Fibroblast of skin of left quadriceps (primary cell): ENCODE data around the gene DTD2.
A peak's percentile ranks its signal among the peaks of the same experiment; 100 is the strongest.
"Not testable (repeated sequence)": the region's sequence is repeated elsewhere in the genome, so short reads cannot be mapped to it uniquely, and the experiment has no call there.

ENCODE experiments used
- DNase-seq, 2 experiments: peaks; one replicate each; pipeline ENCODE4 v3.0.0-alpha.2; 2013; ENCODE audit warnings: low read depth in 2 of 2

DTD2 gene

DNA sequence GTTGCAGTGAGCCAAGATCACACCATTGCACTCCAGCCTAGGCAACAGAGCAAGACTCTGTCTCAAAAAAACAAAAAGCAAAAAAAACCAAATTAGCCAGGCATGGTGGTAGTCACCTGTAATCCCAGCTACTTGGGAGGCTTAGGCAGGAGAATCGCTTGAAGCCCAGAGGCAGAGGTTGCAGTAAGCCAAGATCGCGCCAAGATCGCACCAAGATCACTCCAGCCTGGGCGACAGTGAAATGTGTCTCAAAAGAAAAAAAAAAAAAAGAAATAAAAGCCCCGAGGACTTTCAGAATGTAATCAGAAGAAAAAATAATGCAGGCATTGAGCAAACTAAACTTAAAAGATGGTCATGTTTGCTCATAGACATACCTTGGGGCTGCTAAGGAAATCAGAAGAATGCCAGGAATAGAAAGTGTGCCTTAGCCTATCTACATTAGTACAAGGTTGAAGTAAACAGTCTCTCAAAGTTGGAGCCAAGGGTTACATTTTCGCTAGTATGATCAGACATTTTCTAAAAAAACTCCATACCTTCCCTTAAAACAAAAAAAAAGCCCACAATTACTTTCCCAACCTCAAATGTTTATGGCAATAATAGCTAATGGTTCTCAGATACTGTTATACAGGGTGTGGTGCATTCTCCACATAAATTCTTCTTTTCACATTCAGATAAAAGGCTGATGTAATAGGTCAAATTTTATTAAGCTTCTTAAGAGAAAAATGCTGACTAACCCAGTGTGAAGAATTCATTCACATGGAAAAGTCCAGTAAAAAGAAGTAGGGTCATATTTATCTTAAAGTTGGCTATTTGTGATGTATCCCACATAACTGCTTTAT, 15.8 kb downstream of the DTD2 start:
- DNase-seq = peak; percentile 46 to 53

DNA sequence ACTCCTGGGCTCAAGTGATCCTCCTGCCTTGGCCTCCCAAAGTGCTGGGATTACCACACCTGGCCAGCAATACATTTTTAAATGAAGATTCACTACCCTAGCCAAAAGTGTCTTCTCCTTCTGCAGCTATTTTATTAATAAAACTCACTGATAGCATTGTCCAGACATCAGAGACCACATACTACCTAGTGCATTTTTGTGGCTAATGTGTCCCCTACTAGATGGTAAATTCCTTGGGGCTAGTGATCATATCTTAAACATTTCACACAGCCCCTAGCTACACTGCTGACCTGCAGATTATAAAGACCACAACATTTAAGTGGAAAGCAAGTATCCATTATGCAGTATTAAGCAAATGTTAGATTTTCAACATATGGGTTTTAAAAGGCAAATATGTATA, 17.0 kb downstream of the DTD2 start:
- DNase-seq = no peak

- no peak for DNase-seq
Measured at GRCh38 chr14:31439561-31439960, 17.7 kb downstream of the DTD2 start.

DNA sequence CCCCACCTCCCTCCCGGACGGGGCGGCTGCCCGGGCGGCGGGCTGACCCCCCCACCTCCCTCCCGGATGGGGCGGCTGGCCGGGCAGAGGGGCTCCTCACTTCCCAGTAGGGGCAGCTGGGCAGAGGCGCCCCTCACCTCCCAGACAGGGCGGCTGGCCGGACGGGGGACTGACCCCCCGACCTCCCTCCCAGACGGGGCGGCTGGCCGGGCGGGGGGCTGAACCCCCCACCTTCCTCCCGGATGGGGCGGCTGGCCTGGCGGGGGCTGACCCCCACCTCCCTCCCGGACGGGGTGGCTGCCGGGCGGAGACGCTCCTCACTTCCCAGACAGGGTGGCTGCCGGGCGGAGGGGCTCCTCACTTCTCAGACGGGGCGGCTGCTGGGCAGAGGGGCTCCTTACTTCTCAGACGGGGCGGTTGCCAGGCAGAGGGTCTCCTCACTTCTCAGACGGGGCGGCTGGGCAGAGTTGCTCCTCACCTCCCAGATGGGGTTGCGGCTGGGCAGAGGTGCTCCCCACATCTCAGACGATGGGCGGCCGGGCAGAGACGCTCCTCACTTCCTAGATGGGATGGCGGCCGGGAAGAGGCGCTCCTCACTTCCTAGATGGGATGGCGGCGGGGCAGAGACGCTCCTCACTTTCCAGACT, 20.1 kb downstream of the DTD2 start:
- DNase-seq = not testable (repeated sequence)

DNA sequence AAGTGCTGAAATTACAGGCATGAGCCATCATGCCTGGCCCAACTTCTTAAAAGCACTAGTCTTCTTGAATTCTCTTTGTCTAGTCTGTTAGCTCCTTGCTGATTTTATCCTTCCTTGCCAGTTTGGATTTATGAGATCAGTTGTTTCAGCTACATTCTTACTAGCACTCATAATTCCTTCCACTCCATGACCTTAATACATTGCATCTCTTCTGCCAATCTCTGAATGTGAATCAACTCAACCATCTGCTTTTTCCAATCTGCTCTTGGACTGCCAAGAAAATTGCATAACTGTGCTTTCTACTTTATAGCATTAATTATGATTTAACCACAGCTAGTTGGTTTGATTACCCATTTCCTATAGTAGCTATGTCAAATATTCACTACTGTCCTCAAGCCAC, 22.0 kb downstream of the DTD2 start:
- DNase-seq = peak; percentile 84 to 87

DNA sequence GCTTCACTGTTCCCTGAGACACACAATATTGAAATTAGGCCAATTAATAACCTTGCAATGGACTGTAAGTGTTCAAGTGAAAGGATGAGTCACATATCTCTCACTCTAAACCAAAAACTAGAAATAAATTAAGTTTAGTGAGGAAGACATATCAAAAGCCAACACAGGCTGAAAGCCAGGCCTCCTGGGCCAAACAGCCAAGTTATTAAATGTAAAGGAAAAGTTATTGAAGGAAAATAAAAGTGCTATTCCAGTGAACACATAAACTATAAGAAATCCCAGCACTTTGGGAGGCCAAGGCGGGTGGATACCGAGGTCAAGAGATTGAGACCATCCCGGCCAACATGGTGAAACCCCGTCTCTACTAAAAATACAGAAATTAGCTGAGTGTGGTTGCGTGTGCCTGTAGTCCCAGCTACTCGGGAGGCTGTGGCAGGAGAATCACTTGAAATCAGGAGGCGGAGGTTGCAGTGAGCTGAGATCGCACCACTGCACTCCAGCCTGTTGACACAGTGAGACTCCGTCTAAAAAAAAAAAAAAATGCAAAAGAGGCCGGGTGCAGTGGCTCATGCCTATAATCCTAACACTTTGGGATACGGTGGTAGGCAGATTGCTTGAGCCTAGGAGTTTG, 26.6 kb downstream of the DTD2 start:
- no peak for DNase-seq

DNA sequence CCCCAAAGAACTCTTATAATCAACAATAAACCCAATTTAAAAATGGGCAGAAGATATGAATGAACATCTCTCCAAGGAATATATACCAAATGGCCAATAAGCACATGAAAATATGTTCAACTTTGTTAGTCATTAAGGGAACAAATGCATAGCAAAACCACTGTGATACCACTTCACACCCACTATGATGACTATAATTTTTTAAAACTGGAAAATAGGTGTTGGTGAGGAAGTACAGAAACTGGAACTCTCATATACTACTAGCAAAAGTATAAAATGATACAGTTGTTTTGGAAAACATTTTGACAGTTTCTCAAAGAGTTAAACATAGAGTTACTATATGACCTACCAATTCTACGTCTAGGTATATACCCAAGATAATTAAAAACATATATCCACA, 27.5 kb downstream of the DTD2 start:
- no peak for DNase-seq

DNA sequence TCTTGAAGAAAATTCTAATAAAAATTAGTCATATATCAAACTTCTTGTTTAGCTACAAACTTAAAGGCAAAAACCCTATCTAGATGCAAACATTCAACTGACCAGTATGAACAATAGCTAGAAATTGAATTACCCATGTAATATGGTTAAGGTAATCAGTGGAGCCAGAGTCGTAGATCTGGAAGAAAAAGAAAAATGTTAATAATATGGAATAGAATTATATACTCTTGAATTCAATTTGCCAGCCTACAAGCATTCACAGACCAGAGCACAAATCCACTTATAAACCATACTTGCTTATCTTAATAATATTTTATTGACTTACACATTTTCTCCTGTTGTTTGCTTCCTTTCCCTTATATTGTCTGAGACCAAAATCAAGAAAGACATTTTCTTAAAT, 29.3 kb downstream of the DTD2 start:
- no peak for DNase-seq

DNA sequence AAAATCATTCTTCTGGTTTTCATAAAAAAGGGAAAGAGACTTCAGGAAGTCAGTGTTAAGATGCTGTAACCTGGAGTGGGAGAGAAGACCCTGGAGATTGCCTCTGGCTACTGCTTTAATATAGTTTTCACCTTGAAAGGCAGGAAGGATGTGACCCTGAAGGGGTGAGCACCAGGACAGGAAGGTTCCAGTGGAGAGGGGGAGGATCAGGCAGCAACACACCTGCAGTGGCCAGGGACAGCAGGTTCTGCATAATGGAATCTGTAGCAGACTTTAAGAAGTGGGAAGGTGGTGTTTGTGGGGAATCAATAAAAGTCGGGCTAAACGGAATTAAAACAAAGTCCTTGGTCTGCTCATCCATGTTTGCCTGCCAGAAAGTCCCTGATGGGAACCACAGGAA, 30.6 kb downstream of the DTD2 start:
- DNase-seq = no peak

DNA sequence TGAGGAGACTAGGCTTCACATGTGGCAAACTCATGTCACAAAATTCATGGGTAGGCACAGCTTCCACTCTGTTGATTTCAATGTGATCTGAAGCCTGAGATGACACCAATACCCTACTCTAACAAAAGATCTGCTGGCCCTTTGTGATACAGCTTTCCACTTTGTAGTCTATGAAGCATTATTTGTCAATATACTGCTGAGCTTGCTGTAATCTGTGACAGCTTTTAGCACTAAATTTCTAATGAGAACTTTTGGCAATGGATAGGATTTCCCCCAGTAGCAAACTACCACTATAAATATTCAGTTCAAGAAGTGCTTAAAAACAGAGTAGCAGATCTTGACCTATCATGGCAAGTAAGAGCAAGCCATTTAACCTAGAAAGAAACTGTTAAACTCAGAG, 31.4 kb downstream of the DTD2 start:
- DNase-seq = no peak

DNA sequence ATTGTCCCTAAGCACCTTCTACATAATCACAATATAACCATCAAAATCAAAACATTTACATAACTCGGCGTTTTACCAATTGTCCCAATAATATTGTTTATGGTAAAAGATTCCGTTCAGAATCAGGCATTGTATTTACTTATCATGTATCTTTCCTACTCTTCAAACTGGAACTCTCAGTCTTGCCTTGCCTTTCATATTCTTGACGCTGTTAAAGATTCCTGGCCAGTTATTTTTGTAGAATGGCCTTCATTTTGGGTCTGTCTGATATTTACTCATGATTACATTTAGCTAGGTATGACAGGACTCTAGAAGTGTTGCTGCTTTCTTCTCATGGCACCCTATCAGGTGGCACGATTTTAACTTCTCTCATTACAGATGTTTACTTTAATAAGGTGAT, 36.1 kb downstream of the DTD2 start:
- DNase-seq = no peak

DNA sequence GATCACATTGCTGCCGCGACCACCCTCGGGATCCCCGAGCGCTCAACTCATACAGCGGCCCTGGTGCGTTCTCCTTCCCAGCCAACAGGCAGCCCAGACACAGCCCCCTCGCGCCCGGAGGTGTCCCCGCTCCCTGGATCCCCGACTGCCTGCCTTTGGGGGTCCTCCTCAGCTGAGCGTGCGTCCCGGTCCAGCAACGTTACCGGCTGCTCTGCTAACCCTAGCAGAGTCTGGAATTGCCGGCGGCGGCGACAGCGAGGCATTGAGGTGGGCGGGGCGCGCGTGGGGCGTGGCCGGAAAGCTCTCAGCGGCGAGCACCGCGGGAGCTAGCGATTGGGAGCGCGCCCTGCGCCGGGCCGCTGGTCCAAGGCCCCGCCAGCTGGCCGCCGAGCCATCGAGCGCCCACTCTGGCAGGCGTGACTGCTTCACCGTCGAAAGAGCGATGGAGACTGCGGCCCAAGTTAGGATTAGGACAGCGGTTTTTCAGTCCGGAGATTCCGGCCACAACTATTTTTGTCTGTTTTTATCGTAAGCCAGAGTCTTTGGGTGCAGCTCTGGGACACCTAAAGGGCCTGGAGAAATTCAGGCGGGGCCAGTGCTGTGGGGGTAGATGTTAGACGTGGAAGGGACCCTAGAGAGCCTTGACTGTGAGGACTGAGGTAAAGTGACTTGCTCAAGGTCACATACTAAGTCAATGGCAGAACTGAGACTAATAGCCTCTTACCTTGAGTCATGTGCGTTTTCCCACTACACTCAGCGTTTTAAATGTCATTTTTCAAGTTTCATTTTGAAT, 36.8 kb downstream of the DTD2 start, which contains the start of gene HEATR5A:
Gene HEATR5A, minus strand, starts transcription at position 232 of the 793 bp plus-strand sequence. CDS start 17,575 bp downstream, outside the sequence.
- peak; percentile 86 to 89 for DNase-seq

DNA sequence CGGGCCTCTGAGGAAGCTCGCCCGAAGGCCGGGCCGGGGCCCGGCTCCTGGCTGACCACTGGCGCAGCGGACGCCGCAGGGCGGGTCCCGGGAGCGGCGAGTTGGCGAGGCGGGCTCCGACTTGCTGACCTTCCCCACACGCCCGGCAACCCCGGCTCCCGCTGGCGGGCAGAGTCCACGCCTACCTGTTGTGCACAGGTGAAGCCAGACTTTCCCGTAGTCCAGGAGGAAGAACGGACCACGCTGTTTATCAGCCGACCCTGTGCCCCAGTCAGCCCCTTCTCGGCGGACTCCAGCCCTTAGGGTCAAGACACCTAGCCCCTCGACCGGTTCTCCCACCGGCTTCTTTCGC, 37.4 kb downstream of the DTD2 start:
- no peak for DNase-seq

DNA sequence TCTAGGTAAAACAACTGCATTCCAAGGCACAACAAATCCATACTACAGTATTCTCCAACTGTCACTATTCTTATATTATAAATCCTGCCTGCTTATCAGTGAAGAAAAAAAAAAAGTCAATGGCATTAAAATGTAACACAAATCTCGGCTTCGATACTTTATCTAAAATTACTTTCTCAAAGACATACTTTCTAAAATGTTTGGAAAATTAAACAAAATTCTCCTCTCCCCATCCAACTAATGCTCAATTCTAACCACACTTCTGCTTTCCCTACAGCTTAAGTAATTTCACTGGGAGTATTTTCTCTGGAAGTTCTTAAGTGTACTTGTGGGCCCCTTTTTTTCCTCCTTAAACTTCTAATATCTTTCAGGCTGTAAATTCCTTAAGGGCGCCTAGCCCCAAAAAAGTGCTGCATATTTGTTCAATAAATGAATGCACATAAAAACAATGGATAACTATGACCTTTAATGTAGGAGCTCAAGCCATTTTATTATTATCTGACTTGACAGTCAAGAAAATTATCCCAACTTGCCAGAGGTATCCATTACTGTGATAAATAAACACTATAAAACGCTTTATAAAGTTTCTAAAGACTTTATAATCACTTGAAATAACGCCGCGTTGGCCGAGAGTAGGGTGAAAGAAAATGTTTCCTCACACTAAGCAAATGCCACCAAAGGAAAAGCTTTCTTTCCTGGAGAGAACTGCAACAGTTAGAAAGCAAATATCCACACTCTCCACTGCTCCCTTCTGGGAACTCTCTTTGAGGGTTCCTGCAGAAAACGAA, 37.9 kb downstream of the DTD2 start:
- DNase-seq = no peak

DNA sequence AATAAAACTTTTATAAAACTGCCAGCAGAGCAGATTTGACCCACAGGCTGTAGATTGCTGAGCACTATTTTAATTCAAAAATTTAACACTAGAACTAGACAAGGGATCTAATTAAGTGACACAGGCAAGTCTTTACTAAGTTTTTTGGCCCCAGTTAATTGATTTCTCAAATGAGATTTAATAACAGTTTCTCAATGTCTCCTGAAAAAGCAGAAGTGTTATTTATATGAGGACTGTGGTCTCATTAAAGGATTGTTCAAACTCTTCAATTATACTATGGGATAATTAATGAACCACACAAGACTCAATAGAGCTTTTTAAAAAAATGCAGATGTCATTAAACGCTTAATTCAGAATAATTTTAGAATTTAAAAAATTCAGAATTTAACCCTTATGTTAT, 38.9 kb downstream of the DTD2 start:
- no peak for DNase-seq

DNA sequence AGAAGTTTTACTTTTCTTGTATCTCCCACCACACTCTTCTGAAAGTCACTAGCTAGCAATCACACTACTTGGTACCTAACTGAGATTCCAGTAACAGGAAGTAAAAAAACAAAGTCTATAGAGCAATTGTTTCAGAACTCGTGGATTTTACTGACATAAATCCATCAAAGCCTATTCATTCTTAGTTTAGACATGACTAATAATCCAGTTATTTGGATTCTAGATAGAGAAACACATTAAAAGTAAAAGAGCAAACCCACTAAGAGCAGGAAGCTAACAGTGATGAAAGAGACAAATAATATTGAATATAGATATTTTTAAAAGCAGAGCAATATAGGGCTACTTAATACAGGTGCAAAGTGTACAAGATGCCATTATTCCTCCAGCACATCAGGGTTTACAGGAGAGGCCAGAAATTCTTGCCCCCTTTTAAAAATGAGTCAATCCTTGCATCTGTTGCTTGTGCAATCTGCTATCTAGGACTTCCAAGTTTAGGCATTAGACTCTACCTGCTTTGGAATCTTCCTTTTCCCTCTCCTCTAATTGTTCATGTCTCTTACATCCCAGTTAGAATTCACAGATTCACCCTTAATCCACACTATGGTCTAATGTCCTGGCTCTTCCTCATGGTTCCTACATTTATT, 43.0 kb downstream of the DTD2 start:
- DNase-seq = no peak

DNA sequence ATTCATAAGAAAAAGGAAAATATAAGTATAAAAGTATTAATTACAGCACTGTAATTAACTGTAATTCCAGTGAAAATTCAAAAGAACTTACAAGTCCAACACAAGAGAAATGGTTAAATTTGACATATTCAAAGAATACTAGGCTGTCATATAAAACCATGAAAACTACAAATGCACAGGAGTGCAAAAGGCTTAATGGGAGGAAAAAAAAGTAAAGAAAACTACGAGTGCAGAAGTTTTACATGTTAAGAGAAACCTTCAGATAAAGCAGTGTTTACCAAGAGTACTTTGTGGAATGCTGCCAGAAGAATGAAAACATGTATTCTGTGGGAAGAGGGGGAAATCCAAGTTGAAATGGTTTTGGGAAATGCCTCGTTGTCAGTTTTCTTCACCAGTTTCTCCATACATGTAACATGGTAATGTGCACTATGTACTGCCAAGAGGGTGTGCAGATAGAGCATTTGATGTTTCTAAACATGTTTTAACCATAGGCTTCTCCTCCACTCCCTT, 46.0 kb downstream of the DTD2 start:
- no peak for DNase-seq

DNA sequence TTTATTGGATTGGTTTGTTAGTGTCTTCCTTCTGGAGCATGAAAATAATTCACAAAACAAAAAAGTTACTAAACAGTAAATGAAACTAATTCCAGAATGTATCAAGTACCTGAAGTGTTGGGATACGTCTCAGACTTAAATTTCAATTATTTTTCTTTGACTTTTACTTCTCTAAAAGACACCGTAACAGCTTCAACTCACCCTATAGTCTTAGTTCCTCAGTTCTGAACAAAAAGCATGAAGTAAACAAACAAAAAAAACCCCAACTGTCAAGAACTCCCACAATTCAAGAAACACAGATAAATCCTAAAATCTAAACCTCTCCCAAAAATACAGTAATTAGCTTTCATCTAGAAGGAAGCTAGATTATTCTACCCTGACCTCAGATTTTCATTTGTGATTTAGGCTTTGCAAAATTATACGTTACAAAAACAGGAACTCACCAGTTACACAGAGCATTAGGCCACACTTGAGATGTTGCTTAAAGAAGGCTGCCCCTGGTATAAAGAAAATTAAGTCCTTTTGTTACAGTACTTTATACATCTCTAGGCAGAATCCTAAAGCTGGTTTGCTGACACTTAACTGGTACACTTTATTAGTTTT, 47.2 kb downstream of the DTD2 start:
- DNase-seq = no peak

- DNase-seq = no peak
Measured at GRCh38 chr14:31408421-31408820, 48.9 kb downstream of the DTD2 start.

- no peak for DNase-seq
Measured at GRCh38 chr14:31405599-31406232, 51.6 kb downstream of the DTD2 start.
